HepG2 (cell line): ENCODE results near the gene PCDHGB2. TPM values are rescaled to one million over a fixed set of nuclear protein-coding genes. Genes with fewer than 3 reads are reported as not detected.

Experiments used
- ATAC-seq: fragments of 200-7000 bp; cut with Tn5 transposase; 3 replicates; pipeline ENCODE4 v1.9.1; 2020; ENCODE audit warnings: mild to moderate bottlenecking, moderate library complexity
- BruUV-seq: library from RNA; stranded (reverse); fragments of 400-500 nt; replicated peaks from 2 replicates; lab custom pipeline; 2021; lab: Mats Ljungman, UMichigan
- CTCF ChIA-PET: fragments of 300-600 bp; formaldehyde crosslinking; extraction: SDS; loops from one replicate; lab custom pipeline; 2021; ENCODE audit warnings: low total read pairs, inconsistent platforms, low intra/inter-chr PET ratio; lab: Yijun Ruan, JAX
- POLR2A ChIA-PET: fragments of 350-600 bp; sonication (Branson Sonifier 250); formaldehyde crosslinking; loops from one replicate; lab custom pipeline; 2020; ENCODE audit warnings: antibody characterized with exemption, inconsistent platforms; lab: Yijun Ruan, JAX
- DNase-seq: peaks from one replicate; pipeline ENCODE4 v3.0.0-alpha.2; 2015; ENCODE audit warnings: low spot score
- FAIRE-seq: peaks from 3 replicates; lab custom pipeline; 2011; peaks lifted over from hg19 to GRCh38; lab: Jason Lieb, UNC
- H2AFZ ChIP-seq: one replicate; pipeline ENCODE4 v1.6.1; 2011; ENCODE audit warnings: low read length, inconsistent platforms
- H3K27ac ChIP-seq: fragments of 300-600 bp; 3 replicates; pipeline ENCODE4 v1.8.0; 2011; ENCODE audit warnings: mixed run types, mild to moderate bottlenecking, mixed read lengths, low read length, inconsistent platforms; ENCODE audit not compliant: insufficient read depth; ENCODE audit errors: extremely low read length
- H3K27me3 ChIP-seq, 2 experiments: fragments of 200-600 bp in 1 of 2; 2 replicates in 1 of 2; 3 replicates in 1 of 2; pipeline versions ENCODE4 v1.6.0 to v1.8.0; 2011; ENCODE audit warnings: low read length in 2 of 2, mild to moderate bottlenecking in 2 of 2, moderate library complexity in 2 of 2, inconsistent platforms in 1 of 2; ENCODE audit not compliant: insufficient read depth in 2 of 2, control insufficient read depth in 1 of 2
- H3K36me3 ChIP-seq, 2 experiments: fragments of 200-600 bp in 1 of 2; replicated peaks in 1 of 2; 2 replicates in 1 of 2; 3 replicates in 1 of 2; pipeline versions ENCODE4 v1.5.1 to v1.8.0; 2011; ENCODE audit warnings: low read length in 2 of 2, inconsistent platforms in 1 of 2; ENCODE audit not compliant: insufficient read depth in 2 of 2, control insufficient read depth in 1 of 2
- H3K4me1 ChIP-seq: 2 replicates; pipeline ENCODE4 v1.5.1; 2012; ENCODE audit warnings: low read length, inconsistent platforms; ENCODE audit not compliant: insufficient read depth
- H3K4me2 ChIP-seq: 2 replicates; pipeline ENCODE4 v1.6.0; 2011; ENCODE audit warnings: low read depth, low read length, inconsistent platforms
- H3K4me3 ChIP-seq, 3 experiments: fragments of 200-600 bp in 1 of 3; sonication (generic), shearing (Covaris generic) in 1 of 3; replicated peaks in 1 of 3; 2 replicates each; pipeline ENCODE4 v1.5.1; 2011 to 2016; ENCODE audit warnings: low read length in 3 of 3, inconsistent platforms in 2 of 3, low read depth in 2 of 3, mild to moderate bottlenecking in 2 of 3, control low read depth in 1 of 3, mixed read lengths in 1 of 3; ENCODE audit not compliant: insufficient read depth in 1 of 3
- H3K79me2 ChIP-seq: one replicate; pipeline ENCODE4 v1.6.1; 2011; ENCODE audit warnings: low read length, inconsistent platforms; ENCODE audit not compliant: insufficient read depth
- H3K9ac ChIP-seq: 2 replicates; pipeline ENCODE4 v1.6.0; 2011; ENCODE audit warnings: mild to moderate bottlenecking, low read depth, low read length, inconsistent platforms; ENCODE audit not compliant: insufficient read depth
- H3K9me3 ChIP-seq: 2 replicates; pipeline ENCODE4 v1.5.1; 2012; ENCODE audit warnings: mild to moderate bottlenecking, low read length
- H4K20me1 ChIP-seq: 2 replicates; pipeline ENCODE4 v1.6.0; 2011; ENCODE audit warnings: inconsistent platforms, mild to moderate bottlenecking, low read length, moderate library complexity; ENCODE audit not compliant: insufficient read depth
- ARID4A ChIP-seq: sonication (generic); formaldehyde crosslinking; IDR thresholded peaks from 2 replicates; pipeline ENCODE4 v1.5.0; 2020; ENCODE audit warnings: mild to moderate bottlenecking, missing genetic modification reagents, borderline replicate concordance
- ERF ChIP-seq: IDR thresholded peaks from 2 replicates; pipeline ENCODE4 v1.6.1; 2018; ENCODE audit warnings: missing biosample characterization, missing genetic modification reagents
- GABPB1 ChIP-seq: IDR thresholded peaks from 2 replicates; pipeline ENCODE4 v1.6.1; 2016; ENCODE audit warnings: mild to moderate bottlenecking, missing genetic modification reagents, moderate library complexity, missing compliant biosample characterization
- KDM2A ChIP-seq: sonication (generic); formaldehyde crosslinking; IDR thresholded peaks from 2 replicates; pipeline ENCODE4 v1.4.0; 2020; ENCODE audit warnings: low read depth, missing genetic modification reagents, borderline replicate concordance
- LCORL ChIP-seq, 2 experiments: fragments of 450-650 bp in 1 of 2; sonication (generic) in 1 of 2; formaldehyde crosslinking in 1 of 2; IDR thresholded peaks; 2 replicates each; pipeline versions ENCODE4 v1.5.0 to v1.6.1; 2017 to 2020; ENCODE audit warnings: antibody characterized with exemption in 1 of 2, missing genetic modification reagents in 1 of 2
- MAX ChIP-seq: IDR thresholded peaks from 2 replicates; pipeline ENCODE4 v1.6.1; 2012; ENCODE audit warnings: inconsistent platforms
- PHF8 ChIP-seq: sonication (generic); formaldehyde crosslinking; IDR thresholded peaks from 2 replicates; pipeline ENCODE4 v1.5.0; 2020; ENCODE audit warnings: missing genetic modification reagents
- POLR2G ChIP-seq: fragments of 200-400 bp; formaldehyde crosslinking; IDR thresholded peaks from 2 replicates; pipeline ENCODE4 v1.6.1; 2018; ENCODE audit warnings: mild to moderate bottlenecking, low read depth, low read length, moderate library complexity
- RAD21 ChIP-seq: fragments of 450-650 bp; formaldehyde crosslinking; IDR thresholded peaks from 2 replicates; pipeline ENCODE4 v1.5.0; 2020; ENCODE audit warnings: mild to moderate bottlenecking
- STAG1 ChIP-seq: sonication (generic); formaldehyde crosslinking; IDR thresholded peaks from 2 replicates; pipeline ENCODE4 v1.4.0; 2020; ENCODE audit warnings: missing genetic modification reagents
- ZBED4 ChIP-seq: sonication (generic); formaldehyde crosslinking; IDR thresholded peaks from 2 replicates; pipeline ENCODE4 v1.4.0; 2020; ENCODE audit warnings: missing genetic modification reagents, borderline replicate concordance
- ZMYM4 ChIP-seq: sonication (generic); formaldehyde crosslinking; IDR thresholded peaks from 2 replicates; pipeline ENCODE4 v1.8.1; 2023; ENCODE audit warnings: mild to moderate bottlenecking, missing genetic modification reagents
- ZNF350 ChIP-seq: sonication (generic); formaldehyde crosslinking; IDR thresholded peaks from 2 replicates; pipeline ENCODE4 v1.4.0; 2020; ENCODE audit warnings: mild to moderate bottlenecking, low read depth, missing genetic modification reagents, borderline replicate concordance
- ZNF367 ChIP-seq: sonication (generic); formaldehyde crosslinking; IDR thresholded peaks from 2 replicates; pipeline ENCODE4 v1.4.0; 2020; ENCODE audit warnings: missing genetic modification reagents, borderline replicate concordance
- ZNF777 ChIP-seq: sonication (generic); formaldehyde crosslinking; IDR thresholded peaks from 2 replicates; pipeline ENCODE4 v1.4.0; 2020; ENCODE audit warnings: missing genetic modification reagents
- WGBS: methylation state at CpG from one replicate; pipeline ENCODE4 v1.1.6; 2017; ENCODE audit warnings: low lambda C conversion rate; 5-methylcytosine and 5-hydroxymethylcytosine counted together
- in situ Hi-C: cut with HindIII; loops from 2 replicates; pipeline ENCODE4 v1.10.0; 2017; ENCODE audit warnings: low pct_unique_long_range_greater_than_20kb; ENCODE audit not compliant: extremely low pct_ligation_motif_present
- intact Hi-C: fragments of 100-400 bp; cut with micrococcal nuclease; formaldehyde crosslinking; loops from one replicate; pipeline ENCODE4 v1.10.0; 2022; ENCODE audit not compliant: unreplicated experiment
- polyA plus RNA-seq, 8 experiments: library from polyadenylated mRNA; depleted of rRNA in 3 of 8; stranded (reverse) in 7 of 8; unstranded in 1 of 8; fragments of >200 nt; fragmentation: Illumina TruSeq in 4 of 8; extraction: Trizol in 4 of 8; gene quantifications; 2 replicates each; pipeline versions ENCODE4 v1.2.1 to v1.2.3, GENCODE V29; 2011 to 2016; ENCODE audit warnings: low read depth in 4 of 8, missing spikeins in 1 of 8, mixed read lengths in 1 of 8; ENCODE audit not compliant: insufficient read depth in 1 of 8
- total RNA-seq, 5 experiments: library from RNA; depleted of rRNA; stranded (reverse); fragments of >200 nt; fragmentation: Illumina TruSeq; extraction: Trizol; gene quantifications; 2 replicates each; pipeline ENCODE4 v1.2.3, GENCODE V29; 2016; ENCODE audit warnings: low read depth in 1 of 5

The PCDHGB2 gene
- total and polyA plus RNA-seq, 2 of the 13 experiments (the other 11 are each of a cell fraction or from before 2014, with no cell fraction given) = 0.64 to 0.82 TPM

GRCh38 chr5:141349917-141350619, 9.7 kb upstream of the PCDHGB2 start, which contains the start of gene PCDHGB1:
PCDHGB1 (plus strand) TSS chr5:141350099; CDS start chr5:141350261, 162 bp downstream.
- Histone ChIP-seq H3K9me3 (peaks cover 12% of the 10 kb centered on the region; the same call in 1 of the 2 replicates), H2AFZ (peak within 1 kb of the TSS; percentile 93), H3K36me3 (no peaks in the 10 kb centered on the region), H3K27me3 (no peaks in the 10 kb centered on the region; a peak in 1 of 5 replicates), H4K20me1 (no peaks in the 10 kb centered on the region), H3K4me1 (no peaks in the 10 kb centered on the region; the same call in 1 of the 2 replicates), H3K79me2 (no peaks in the 10 kb centered on the region), H3K27ac (no peak within 1 kb of the TSS), H3K4me3 (peak within 1 kb of the TSS; percentile 49 to 71 (median 61)), H3K4me2 (peak within 1 kb of the TSS; percentile 81), H3K9ac (peak within 1 kb of the TSS; percentile 20; the same call in 1 of the 2 replicates)
- ATAC-seq (peak; percentile 98), FAIRE-seq (peak; percentile 77), DNase-seq (peak; percentile 75)
- BruUV-seq = no TSS peak
- in situ Hi-C loops (loop anchor here (10.0 kb wide), 1 partner anchor 175 kb away; no protein-coding TSS in a partner anchor), intact Hi-C loops (loop anchor here (10.0 kb wide), 1 partner anchor 175 kb away; no protein-coding TSS in a partner anchor)
- WGBS = 22% methylated on average over 26 of the region's 29 CpGs
- ChIA-PET POLR2A (interaction anchor here (0.6 to 0.9 kb wide), 3 partner anchors 30 to 214 kb away, joined by 3 to 4 read pairs (median 3); partner anchors contain the start of gene TAF7), CTCF (interaction anchor here (0.9 to 1.4 kb wide), 5 partner anchors 162 to 214 kb away, joined by 4 to 9 read pairs (median 5); no protein-coding TSS in a partner anchor)
- peak; percentile 70 for TF ChIP-seq STAG1 (CRISPR knock-in tag)
- peak; percentile 44; the same call in 1 of the 2 replicates for TF ChIP-seq KDM2A (CRISPR knock-in tag)
- TF ChIP-seq ZNF777 (CRISPR knock-in tag) = no peak
- TF ChIP-seq ERF (CRISPR knock-in tag) = peak; percentile 44; the same call in 1 of the 2 replicates
- TF ChIP-seq ZNF350 (CRISPR knock-in tag) = no peak
- TF ChIP-seq GABPB1 (CRISPR knock-in tag) = peak; percentile 61; the same call in 1 of the 2 replicates
- peak; percentile 56 for TF ChIP-seq POLR2G
- TF ChIP-seq MAX = no peak
- no peak for TF ChIP-seq LCORL (IDR thresholded peaks at IDR 0.05)
- no peak for TF ChIP-seq LCORL (CRISPR knock-in tag; IDR thresholded peaks at IDR 0.05)
- no peak for TF ChIP-seq ZNF367 (CRISPR knock-in tag)
- no peak for TF ChIP-seq ZBED4 (CRISPR knock-in tag)
- peak; percentile 67 for TF ChIP-seq RAD21
- peak; percentile 35; the same call in 1 of the 2 replicates for TF ChIP-seq ARID4A (CRISPR knock-in tag)
- TF ChIP-seq ZMYM4 (CRISPR knock-in tag) = peak; percentile 60; the same call in 1 of the 2 replicates
- TF ChIP-seq PHF8 = 0 out of 2 replicates have a peak, but pooled peaks have one; percentile 36
